Suprapubic skin (tissue), 4 donors: Measurements from ENCODE around the gene HNRNPLL. TPM values are rescaled to one million over a fixed set of nuclear protein-coding genes. Genes with fewer than 3 reads are reported as not detected.

ENCODE experiments used
- DNase-seq, 2 donors: peaks; one replicate each; pipeline ENCODE4 v3.0.0-alpha.2; 2019; ENCODE audit warnings: low spot score in 2 of 2
- H3K27ac ChIP-seq: fragments of 200-600 bp; sonication (generic); one replicate; pipeline ENCODE4 v1.5.1; 2019
- H3K27me3 ChIP-seq: fragments of 200-600 bp; sonication (generic); one replicate; pipeline ENCODE4 v1.5.1; 2019
- H3K36me3 ChIP-seq: fragments of 200-600 bp; sonication (generic); one replicate; pipeline ENCODE4 v1.5.1; 2019
- H3K4me1 ChIP-seq: fragments of 200-600 bp; sonication (generic); one replicate; pipeline ENCODE4 v1.5.1; 2019
- H3K4me3 ChIP-seq: fragments of 200-600 bp; sonication (generic); one replicate; pipeline ENCODE4 v1.5.1; 2019; ENCODE audit warnings: mild to moderate bottlenecking
- H3K9me3 ChIP-seq: fragments of 200-600 bp; sonication (generic); one replicate; pipeline ENCODE4 v1.5.1; 2019
- CTCF ChIP-seq, 2 donors: fragments of 200-600 bp in 1 of 2; fragments of 450-650 bp in 1 of 2; sonication (generic) in 1 of 2; IDR thresholded peaks; one replicate each; pipeline ENCODE4 v1.5.1; 2016 to 2019; ENCODE audit warnings: antibody characterized with exemption in 2 of 2, mild to moderate bottlenecking in 1 of 2, moderate library complexity in 1 of 2
- EP300 ChIP-seq: sonication (generic); formaldehyde crosslinking; IDR thresholded peaks from one replicate; pipeline ENCODE4 v1.6.1; 2017; ENCODE audit warnings: antibody characterized with exemption
- POLR2A ChIP-seq, 2 donors: fragments of 450-650 bp; IDR thresholded peaks; one replicate each; pipeline ENCODE4 v1.6.1; 2017; ENCODE audit warnings: antibody characterized with exemption in 2 of 2, mild to moderate bottlenecking in 2 of 2, moderate library complexity in 2 of 2
- POLR2AphosphoS5 ChIP-seq, 3 donors: sonication (generic); formaldehyde crosslinking; IDR thresholded peaks; one replicate each; pipeline ENCODE4 v1.6.1; 2017; ENCODE audit warnings: antibody characterized with exemption in 3 of 3
- WGBS: methylation state at CpG from one replicate; pipeline ENCODE4 v1.1.5; 2018; 5-methylcytosine and 5-hydroxymethylcytosine counted together
- total RNA-seq, 4 donors: library from RNA; depleted of rRNA; stranded (reverse); fragments of >200 nt; gene quantifications; one replicate each; pipeline ENCODE4 v1.1.0, GENCODE V29; 2016

Gene HNRNPLL
- total RNA-seq, 4 donors from 2014 or later: 13.1 to 54.6 (median 23.4) TPM

GRCh38 chr2:38601463-38602135 is 1.1 kb downstream of the HNRNPLL start:
- Histone ChIP-seq H3K4me3 (peak overlapping the region; percentile 87), H3K9me3 (no peaks in the 10 kb centered on the region), H3K4me1 (peaks cover 59% of the 10 kb centered on the region), H3K36me3 (no peaks in the 10 kb centered on the region), H3K27ac (peak overlapping the region; percentile 94), H3K27me3 (no peaks in the 10 kb centered on the region)
- 2% methylated on average over 21 of the region's 25 CpGs for WGBS
- no peak for DNase-seq
- TF ChIP-seq POLR2AphosphoS5 (IDR thresholded peaks at IDR 0.05) (no peak), EP300 (no peak), CTCF (IDR thresholded peaks at IDR 0.05) (no peak), POLR2A (IDR thresholded peaks at IDR 0.05) (no peak)

- H3K9me3 ChIP-seq: no peaks in the 10 kb centered on the region
- peaks cover 59% of the 10 kb centered on the region for H3K4me1 ChIP-seq
- TF ChIP-seq POLR2A (IDR thresholded peaks at IDR 0.05) (no peak), CTCF (IDR thresholded peaks at IDR 0.05) (no peak), POLR2AphosphoS5 (IDR thresholded peaks at IDR 0.05) (no peak)
- H3K4me3 ChIP-seq: peak overlapping the region; percentile 87
- WGBS: 7% methylated on average over 9 of the region's 9 CpGs
- H3K27me3 ChIP-seq: no peaks in the 10 kb centered on the region
- no peaks in the 10 kb centered on the region for H3K36me3 ChIP-seq
- peak overlapping the region; percentile 94 for H3K27ac ChIP-seq
- DNase-seq: no peak
Measured at GRCh38 chr2:38600921-38601455, 1.7 kb downstream of the HNRNPLL start.

GRCh38 chr2:38600242-38600891 is 2.4 kb downstream of the HNRNPLL start:
- DNase-seq: no peak
- Histone ChIP-seq H3K27me3 (no peaks in the 10 kb centered on the region), H3K4me1 (peaks cover 59% of the 10 kb centered on the region), H3K4me3 (peak overlapping the region; percentile 87), H3K27ac (peak overlapping the region; percentile 36), H3K36me3 (no peaks in the 10 kb centered on the region), H3K9me3 (no peaks in the 10 kb centered on the region)
- 47% methylated on average over 15 of the region's 15 CpGs for WGBS
- TF ChIP-seq POLR2AphosphoS5 (IDR thresholded peaks at IDR 0.05) (no peak), EP300 (no peak), POLR2A (IDR thresholded peaks at IDR 0.05) (no peak), CTCF (IDR thresholded peaks at IDR 0.05) (no peak)

- peaks cover 61% of the 10 kb centered on the region for H3K4me1 ChIP-seq
- H3K27ac ChIP-seq: peak overlapping the region; percentile 27
- H3K27me3 ChIP-seq: no peaks in the 10 kb centered on the region
- peak overlapping the region; percentile 87 for H3K4me3 ChIP-seq
- TF ChIP-seq EP300: no peak
- TF ChIP-seq POLR2AphosphoS5 (IDR thresholded peaks at IDR 0.05): no peak
- no peak for TF ChIP-seq CTCF (IDR thresholded peaks at IDR 0.05)
- no peak for TF ChIP-seq POLR2A (IDR thresholded peaks at IDR 0.05)
- no peaks in the 10 kb centered on the region for H3K36me3 ChIP-seq
- H3K9me3 ChIP-seq: no peaks in the 10 kb centered on the region
- DNase-seq: no peak
- 23% methylated on average over 4 of the region's 4 CpGs for WGBS
Measured at GRCh38 chr2:38599706-38600105, 3.0 kb downstream of the HNRNPLL start.

- no peaks in the 10 kb centered on the region for H3K9me3 ChIP-seq
- H3K4me1 ChIP-seq: peaks cover 63% of the 10 kb centered on the region
- peak overlapping the region; percentile 27 for H3K27ac ChIP-seq
- H3K27me3 ChIP-seq: no peaks in the 10 kb centered on the region
- DNase-seq: no peak
- 2% methylated on average over 1 of the region's 1 CpG for WGBS
- TF ChIP-seq POLR2A (IDR thresholded peaks at IDR 0.05) (no peak), EP300 (no peak), POLR2AphosphoS5 (IDR thresholded peaks at IDR 0.05) (no peak), CTCF (IDR thresholded peaks at IDR 0.05) (no peak)
- no peak overlapping the region for H3K4me3 ChIP-seq
- H3K36me3 ChIP-seq: no peaks in the 10 kb centered on the region
Measured at GRCh38 chr2:38598991-38599295, 3.8 kb downstream of the HNRNPLL start.
